Fibroblast of gingiva (primary cell): ENCODE results near the gene ALDH1A2.
"Not testable (repeated sequence)": the region's sequence is repeated elsewhere in the genome, so short reads cannot be mapped to it uniquely, and the experiment has no call there.

ENCODE experiments used
- DNase-seq: peaks from one replicate; pipeline ENCODE4 v3.0.0-alpha.2; 2011; ENCODE audit warnings: low read depth

ALDH1A2 gene

GRCh38 chr15:58065445-58066041 lies at the start of gene ALDH1A2:
Gene ALDH1A2, minus strand, starts transcription at chr15:58065711. Its CDS starts 61 bp downstream, at chr15:58065650.
- no peak for DNase-seq

GRCh38 chr15:58114812-58115211 lies 49.3 kb upstream of the ALDH1A2 start:
- DNase-seq, result no peak

- no peak for DNase-seq
Observed at GRCh38 chr15:58114388-58114787, 48.9 kb upstream of the ALDH1A2 start.

- not testable (repeated sequence) for DNase-seq
Observed at GRCh38 chr15:58113358-58113757, 47.8 kb upstream of the ALDH1A2 start.

GRCh38 chr15:58111718-58112104 lies 46.2 kb upstream of the ALDH1A2 start:
- DNase-seq, result no peak

GRCh38 chr15:58110999-58111717 lies 45.6 kb upstream of the ALDH1A2 start:
- DNase-seq, result no peak

GRCh38 chr15:58109419-58109818 lies 43.9 kb upstream of the ALDH1A2 start:
- DNase-seq, result no peak

- DNase-seq, result no peak
Observed at GRCh38 chr15:58108117-58108516, 42.6 kb upstream of the ALDH1A2 start.

- no peak for DNase-seq
Observed at GRCh38 chr15:58103482-58103881, 38.0 kb upstream of the ALDH1A2 start.

- DNase-seq, result no peak
Observed at GRCh38 chr15:58096529-58097084, 31.1 kb upstream of the ALDH1A2 start.

- DNase-seq, result no peak
Observed at GRCh38 chr15:58095415-58095814, 29.9 kb upstream of the ALDH1A2 start.

- DNase-seq, result no peak
Observed at GRCh38 chr15:58087871-58088270, 22.4 kb upstream of the ALDH1A2 start.

GRCh38 chr15:58086491-58086890 lies 21.0 kb upstream of the ALDH1A2 start:
- DNase-seq, result no peak

- DNase-seq, result no peak
Observed at GRCh38 chr15:58083526-58083925, 18.0 kb upstream of the ALDH1A2 start.

- no peak for DNase-seq
Observed at GRCh38 chr15:58081891-58082290, 16.4 kb upstream of the ALDH1A2 start.

GRCh38 chr15:58081456-58081855 lies 15.9 kb upstream of the ALDH1A2 start:
- DNase-seq, result peak; percentile 6

GRCh38 chr15:58080959-58081358 lies 15.4 kb upstream of the ALDH1A2 start:
- not testable (repeated sequence) for DNase-seq

GRCh38 chr15:58080398-58080797 lies 14.9 kb upstream of the ALDH1A2 start:
- DNase-seq, result no peak

- DNase-seq, result no peak
Observed at GRCh38 chr15:58078591-58078990, 13.1 kb upstream of the ALDH1A2 start.

GRCh38 chr15:58077427-58077826 lies 11.9 kb upstream of the ALDH1A2 start:
- DNase-seq, result no peak

- no peak for DNase-seq
Observed at GRCh38 chr15:58074452-58074851, 8.9 kb upstream of the ALDH1A2 start.

- peak; percentile 39 for DNase-seq
Observed at GRCh38 chr15:58070801-58071418, 5.4 kb upstream of the ALDH1A2 start.

- no peak for DNase-seq
Observed at GRCh38 chr15:58069008-58069407, 3.5 kb upstream of the ALDH1A2 start.
